Daoy (cell line): Measurements from ENCODE around the gene DRC1. TPM values are rescaled to one million over a fixed set of nuclear protein-coding genes. Genes with fewer than 3 reads are reported as not detected.
A peak's percentile ranks its signal among the peaks of the same experiment; 100 is the strongest.
"Not testable (repeated sequence)": the region's sequence is repeated elsewhere in the genome, so short reads cannot be mapped to it uniquely, and the experiment has no call there.

Experiments used
- DNase-seq: peaks from one replicate; pipeline ENCODE4 v3.0.0-alpha.2; 2015; ENCODE audit warnings: low read depth
- total RNA-seq: library from RNA; depleted of rRNA; stranded (reverse); fragments of >200 nt; shearing (Covaris generic); gene quantifications from 2 replicates; pipeline ENCODE4 v1.2.3, GENCODE V29; 2014

Gene DRC1
- total RNA-seq, 1 experiment from 2014 or later: not detected

GRCh38 chr2:26463244-26464192 is 61.8 kb downstream of the DRC1 start:
- no peak for DNase-seq

- no peak for DNase-seq
Measured at GRCh38 chr2:26464390-26465265, 62.9 kb downstream of the DRC1 start.

GRCh38 chr2:26465266-26465925 is 63.7 kb downstream of the DRC1 start:
- DNase-seq: no peak

DNA sequence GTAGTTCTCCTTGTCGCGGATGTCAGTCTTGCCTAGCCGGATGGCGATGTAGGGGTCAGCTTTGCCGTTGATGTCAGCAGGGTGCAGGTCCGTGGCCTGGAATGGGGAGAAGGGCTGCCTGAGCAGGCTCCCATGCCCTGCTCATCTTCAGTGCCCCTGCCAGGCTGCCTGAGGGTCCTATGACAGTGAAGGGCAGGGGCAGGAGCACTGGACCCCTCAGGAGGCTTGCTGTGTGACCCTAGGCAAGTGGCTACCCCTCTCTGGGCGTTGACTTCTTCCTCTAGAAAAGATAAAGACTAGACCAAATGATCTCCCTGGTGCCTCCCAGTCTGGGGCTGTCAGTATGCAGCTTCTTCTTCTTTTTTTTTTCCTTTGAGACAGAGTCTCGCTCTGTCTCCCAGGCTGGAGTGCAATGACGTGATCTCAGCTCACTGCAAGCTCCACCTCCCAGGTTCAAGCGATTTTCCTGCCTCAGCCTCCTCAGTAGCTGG is 64.3 kb downstream of the DRC1 start:
- no peak for DNase-seq

DNA sequence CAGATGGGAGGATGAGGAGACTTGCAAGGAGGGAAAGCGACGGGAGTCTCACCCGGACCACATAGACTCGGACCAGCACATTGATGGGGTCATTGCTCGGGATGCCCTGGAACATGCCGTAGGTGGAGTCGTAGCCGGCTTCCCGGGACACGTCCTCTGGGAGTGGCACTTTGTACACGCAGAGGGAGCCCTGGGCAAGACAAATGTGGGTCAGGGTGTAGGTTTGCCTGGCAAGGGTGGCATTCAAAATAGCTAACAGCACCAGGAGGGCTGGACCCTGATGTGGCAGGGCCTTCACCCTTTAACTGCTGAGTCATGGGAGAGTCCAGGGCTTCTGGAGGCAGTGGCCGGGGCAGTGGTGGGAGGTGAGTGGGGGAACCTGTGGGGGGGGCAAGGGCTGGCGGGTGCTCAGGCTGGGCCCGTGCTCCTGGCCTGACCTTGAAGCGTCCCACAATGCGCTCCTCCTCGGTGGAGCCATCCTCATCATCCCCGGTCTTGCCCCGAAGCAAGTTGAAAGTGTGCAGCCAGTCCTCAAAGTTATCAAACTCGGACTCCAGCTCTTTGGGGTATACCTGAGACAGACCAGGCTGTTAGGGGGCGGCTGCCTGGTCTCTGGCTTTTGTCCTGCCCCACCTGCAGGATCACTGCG is 65.1 kb downstream of the DRC1 start:
- DNase-seq: no peak

DNA sequence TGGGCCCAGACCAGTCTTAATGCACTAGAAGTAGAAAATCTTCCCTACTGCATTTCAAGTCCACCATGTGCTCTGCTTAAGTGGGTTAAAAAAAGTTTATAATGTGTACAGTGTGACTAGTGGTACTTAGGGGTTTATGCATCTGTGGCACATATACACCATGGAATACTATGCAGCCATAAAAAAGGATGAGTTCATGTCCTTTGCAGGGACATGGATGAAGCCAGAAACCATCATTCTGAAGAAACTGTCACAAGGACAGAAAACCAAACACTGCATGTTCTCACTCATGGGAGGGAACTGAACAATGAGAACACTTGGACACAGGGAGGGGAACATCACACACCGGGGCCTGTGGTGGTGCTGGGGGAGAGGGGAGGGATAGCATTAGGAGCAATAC is 66.8 kb downstream of the DRC1 start:
- DNase-seq: not testable (repeated sequence)

DNA sequence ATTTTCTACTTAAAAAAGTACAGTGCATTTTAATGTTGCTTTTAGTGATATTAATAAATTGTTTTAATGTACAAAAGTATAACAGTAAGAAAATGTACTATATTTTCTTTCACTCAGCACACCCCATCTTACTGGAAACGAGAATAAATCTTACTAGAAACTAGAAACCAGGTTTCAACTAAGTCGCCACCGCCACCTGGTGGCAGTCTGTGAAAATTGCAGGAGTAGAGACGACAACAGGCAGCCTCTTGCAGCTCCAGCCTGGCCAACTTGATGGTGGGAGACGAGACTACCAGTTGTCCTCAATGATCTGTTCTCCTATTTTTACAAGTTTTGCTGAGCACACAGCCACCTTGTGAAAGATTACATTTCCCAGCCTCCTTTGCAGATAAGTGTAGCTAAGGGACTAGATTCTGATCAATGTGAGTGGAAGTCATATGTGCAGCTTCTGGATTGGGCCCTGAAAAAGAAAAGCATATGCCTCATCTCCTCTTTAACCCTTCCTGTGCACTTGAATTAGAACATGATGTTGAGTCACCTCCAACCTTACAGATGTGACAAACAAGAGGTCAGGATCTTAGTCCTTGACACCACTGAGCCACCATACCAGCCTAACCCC is 67.5 kb downstream of the DRC1 start:
- peak; percentile 61 for DNase-seq

- DNase-seq: no peak
Measured at GRCh38 chr2:26469955-26470354, 68.2 kb downstream of the DRC1 start.

DNA sequence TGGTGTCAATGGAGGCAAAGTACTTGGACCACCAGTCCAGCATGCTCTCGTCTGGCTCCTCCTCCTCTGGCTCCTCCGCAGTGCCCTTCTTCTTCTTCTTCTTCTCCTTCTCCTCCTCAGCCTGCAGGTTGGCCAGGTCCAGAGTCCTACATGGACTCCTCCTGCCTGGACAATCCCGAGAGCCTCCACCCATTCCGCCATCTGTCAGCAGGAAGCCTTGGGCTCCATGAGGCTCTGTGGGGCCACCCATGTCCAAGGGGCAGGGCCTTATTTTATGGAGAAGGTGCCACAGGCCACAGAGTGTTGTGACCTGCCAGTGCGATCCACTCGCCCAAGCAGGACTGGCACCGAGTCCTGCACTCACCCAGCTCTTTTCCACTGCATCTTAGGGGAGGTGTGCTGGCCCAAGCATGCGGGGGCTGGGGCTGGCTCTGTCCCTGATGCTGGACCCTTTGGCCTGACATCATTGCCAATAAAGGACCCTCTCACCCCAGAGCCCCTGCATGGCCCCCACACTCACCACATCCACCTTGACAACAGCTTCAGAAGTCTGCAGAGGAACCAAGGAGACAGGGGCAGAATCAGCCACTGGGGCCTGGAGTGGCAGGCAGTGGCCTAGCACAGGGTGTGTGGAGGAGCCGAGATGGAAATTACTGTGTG is 69.0 kb downstream of the DRC1 start:
- no peak for DNase-seq

DNA sequence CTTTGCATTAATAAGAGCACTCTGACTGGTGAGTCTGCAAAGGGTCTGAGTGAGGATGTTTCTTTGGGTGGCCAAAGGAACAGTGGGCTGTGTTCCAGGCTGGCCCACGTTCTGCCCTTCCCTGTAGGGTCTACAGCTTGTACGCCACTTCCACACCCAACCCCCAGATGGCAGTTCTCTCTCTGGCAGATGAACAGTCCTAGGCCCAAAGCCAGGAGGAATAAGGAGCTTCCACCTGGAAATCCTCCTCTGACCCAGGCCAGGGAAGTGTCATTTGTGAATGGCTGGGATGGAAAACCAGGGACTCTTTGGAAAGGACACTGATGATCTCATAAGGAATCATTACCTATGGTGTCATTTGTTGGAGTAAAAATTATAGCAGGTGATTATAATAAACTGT is 69.6 kb downstream of the DRC1 start:
- DNase-seq: no peak

DNA sequence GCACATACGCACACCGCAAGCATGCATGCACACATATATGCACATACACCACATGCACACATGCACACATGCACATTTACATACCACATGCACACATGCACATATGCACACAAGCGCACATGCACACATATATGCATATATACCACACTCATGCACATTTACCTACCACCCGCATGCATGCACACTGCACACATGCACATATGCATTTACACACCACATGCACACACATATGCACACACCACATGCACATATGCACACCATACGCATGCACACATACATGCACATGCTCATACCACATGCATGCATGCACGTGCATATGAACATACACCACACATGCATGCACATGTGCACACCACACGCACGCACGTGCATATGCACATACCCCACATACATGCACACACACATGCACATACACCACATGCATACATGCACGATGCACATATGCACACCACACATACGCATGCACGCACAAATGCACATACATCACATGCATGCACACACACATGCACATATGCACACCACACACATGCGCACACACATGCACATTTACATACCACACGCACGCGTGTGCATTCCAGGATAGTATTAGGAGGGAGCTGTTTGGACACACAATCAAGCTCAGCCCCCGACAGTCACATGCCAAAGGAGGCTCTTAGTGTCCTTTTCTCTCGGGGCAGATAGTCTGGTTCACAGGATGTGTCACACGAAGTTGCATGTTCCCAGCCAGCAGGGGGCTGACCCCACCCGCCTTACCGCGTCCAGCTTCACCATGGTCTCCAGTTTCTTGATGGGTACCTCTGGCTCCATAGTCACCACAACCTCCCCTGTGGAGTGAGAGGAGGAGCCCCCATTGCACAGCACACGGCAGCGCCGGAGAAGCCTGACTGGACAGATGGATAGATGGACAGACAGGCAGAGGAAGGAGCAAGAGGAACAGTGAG is 70.3 kb downstream of the DRC1 start:
- no peak for DNase-seq

GRCh38 chr2:26472821-26473655 is 71.3 kb downstream of the DRC1 start:
- DNase-seq: no peak

DNA sequence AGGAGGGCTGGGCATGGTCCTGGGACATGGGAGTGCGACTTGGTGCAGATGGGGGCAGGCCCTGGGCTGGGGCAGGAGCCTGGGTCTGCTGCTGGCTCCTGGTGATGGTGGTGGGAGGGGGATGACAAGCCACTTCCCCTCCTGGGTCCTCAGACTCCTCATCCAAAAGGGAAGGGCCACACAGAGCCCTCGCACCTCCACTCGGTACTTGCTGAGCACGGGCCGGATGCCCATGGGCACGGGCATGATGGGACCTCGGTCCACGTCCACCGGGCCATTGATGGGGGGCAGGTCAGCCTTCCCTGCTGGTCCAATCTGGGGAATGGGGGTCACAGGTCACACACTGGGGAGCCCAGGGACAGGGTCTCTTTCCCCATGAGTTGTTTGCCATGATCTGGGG is 72.1 kb downstream of the DRC1 start:
- DNase-seq: no peak

DNA sequence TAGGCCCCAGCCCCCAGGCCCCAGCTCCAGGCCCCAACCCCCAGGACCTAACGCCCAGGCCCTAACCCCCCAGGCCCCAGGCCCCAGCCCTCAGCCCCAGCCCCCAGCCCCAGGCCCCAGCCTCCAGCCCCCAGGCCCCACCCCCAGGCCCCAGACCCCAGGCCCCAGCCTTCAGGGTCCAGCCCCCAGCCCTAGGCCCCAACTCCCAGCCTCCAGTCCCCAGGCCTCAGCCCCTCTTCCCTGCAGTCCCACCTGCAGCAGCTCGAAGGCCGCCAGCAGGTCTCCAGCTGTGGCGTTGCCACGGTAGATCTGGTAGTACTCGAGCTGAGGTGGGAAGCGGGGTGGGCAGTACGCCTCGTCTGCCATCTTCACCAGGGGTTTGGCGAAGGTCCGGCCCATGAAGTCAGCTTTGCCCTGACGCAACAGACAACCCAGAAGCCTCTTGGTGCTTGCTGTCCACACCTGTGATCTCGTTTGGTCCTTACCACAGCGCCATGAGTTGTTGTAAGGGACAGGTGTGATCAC is 72.6 kb downstream of the DRC1 start:
- DNase-seq: no peak

- no peak for DNase-seq
Measured at GRCh38 chr2:26475037-26475436, 73.3 kb downstream of the DRC1 start.

DNA sequence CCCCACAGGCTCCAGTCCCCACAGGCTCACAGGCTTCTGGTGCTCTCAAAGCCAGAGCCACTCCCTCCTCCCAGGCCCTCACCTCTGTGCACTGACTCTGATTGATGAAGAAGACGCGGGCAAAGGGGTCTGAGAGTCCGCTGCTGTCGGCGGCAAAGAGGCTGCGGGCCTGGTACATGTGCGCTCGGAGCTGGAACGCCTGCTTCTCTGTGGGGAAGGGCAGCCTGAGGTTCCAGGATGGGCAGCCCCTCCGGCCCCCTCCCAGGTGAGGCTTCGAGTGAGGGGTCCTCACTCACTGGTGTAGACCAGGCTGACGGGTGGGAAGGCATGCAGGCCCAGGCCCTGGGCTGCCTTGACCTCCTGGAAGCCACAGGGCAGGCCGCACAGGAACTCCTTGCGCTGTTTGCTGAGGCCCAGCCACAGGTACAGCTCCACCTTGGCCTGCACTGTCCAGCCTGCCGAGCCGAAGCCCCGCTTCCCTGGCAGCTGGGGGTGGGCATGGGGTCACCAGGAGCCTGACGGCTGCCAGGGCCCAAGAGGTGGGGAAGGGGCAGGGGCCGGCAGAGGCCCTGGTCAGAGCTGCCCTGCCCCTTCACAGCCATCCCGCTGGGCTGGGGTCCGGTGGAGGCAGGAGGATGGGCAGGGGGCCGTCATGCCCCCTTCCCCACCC is 74.2 kb downstream of the DRC1 start:
- DNase-seq: no peak

- no peak for DNase-seq
Measured at GRCh38 chr2:26477126-26477910, 75.6 kb downstream of the DRC1 start.
